Subcutaneous adipose tissue (tissue), 4 donors: ENCODE results near the gene KCNJ10. TPM values are rescaled to one million over a fixed set of nuclear protein-coding genes. Genes with fewer than 3 reads are reported as not detected.

Experiments
- CTCF ChIP-seq: fragments of 450-650 bp; IDR thresholded peaks from one replicate; pipeline ENCODE4 v1.5.1; 2016; ENCODE audit warnings: low read depth, mild to moderate bottlenecking, control low read depth, antibody characterized with exemption, moderate library complexity
- total RNA-seq, 4 donors: library from RNA; depleted of rRNA; stranded (reverse); fragments of >200 nt; gene quantifications; one replicate each; pipeline ENCODE4 v1.1.0, GENCODE V29; 2016

The KCNJ10 gene
- total RNA-seq, 4 donors from 2014 or later, result not detected

- no peak for TF ChIP-seq CTCF
Measured at GRCh38 chr1:160009801-160010200, 60.2 kb downstream of the KCNJ10 start.

GRCh38 chr1:160009081-160009480 is 60.9 kb downstream of the KCNJ10 start:
- no peak for TF ChIP-seq CTCF

- no peak for TF ChIP-seq CTCF
Measured at GRCh38 chr1:160007577-160008200, 62.3 kb downstream of the KCNJ10 start.

GRCh38 chr1:160006312-160006940 is 63.5 kb downstream of the KCNJ10 start:
- TF ChIP-seq CTCF, result no peak

GRCh38 chr1:160005070-160005469 is 64.9 kb downstream of the KCNJ10 start:
- no peak for TF ChIP-seq CTCF

- TF ChIP-seq CTCF, result no peak
Measured at GRCh38 chr1:160004425-160004824, 65.5 kb downstream of the KCNJ10 start.

GRCh38 chr1:160004001-160004400 is 66.0 kb downstream of the KCNJ10 start:
- no peak for TF ChIP-seq CTCF
